Measurements from ENCODE around the gene EIF5. TPM values are rescaled to one million over a fixed set of nuclear protein-coding genes. Genes with fewer than 3 reads are reported as not detected.

Gene EIF5
- total RNA-seq, 1 donor from 2014 or later: 214 TPM

DNA sequence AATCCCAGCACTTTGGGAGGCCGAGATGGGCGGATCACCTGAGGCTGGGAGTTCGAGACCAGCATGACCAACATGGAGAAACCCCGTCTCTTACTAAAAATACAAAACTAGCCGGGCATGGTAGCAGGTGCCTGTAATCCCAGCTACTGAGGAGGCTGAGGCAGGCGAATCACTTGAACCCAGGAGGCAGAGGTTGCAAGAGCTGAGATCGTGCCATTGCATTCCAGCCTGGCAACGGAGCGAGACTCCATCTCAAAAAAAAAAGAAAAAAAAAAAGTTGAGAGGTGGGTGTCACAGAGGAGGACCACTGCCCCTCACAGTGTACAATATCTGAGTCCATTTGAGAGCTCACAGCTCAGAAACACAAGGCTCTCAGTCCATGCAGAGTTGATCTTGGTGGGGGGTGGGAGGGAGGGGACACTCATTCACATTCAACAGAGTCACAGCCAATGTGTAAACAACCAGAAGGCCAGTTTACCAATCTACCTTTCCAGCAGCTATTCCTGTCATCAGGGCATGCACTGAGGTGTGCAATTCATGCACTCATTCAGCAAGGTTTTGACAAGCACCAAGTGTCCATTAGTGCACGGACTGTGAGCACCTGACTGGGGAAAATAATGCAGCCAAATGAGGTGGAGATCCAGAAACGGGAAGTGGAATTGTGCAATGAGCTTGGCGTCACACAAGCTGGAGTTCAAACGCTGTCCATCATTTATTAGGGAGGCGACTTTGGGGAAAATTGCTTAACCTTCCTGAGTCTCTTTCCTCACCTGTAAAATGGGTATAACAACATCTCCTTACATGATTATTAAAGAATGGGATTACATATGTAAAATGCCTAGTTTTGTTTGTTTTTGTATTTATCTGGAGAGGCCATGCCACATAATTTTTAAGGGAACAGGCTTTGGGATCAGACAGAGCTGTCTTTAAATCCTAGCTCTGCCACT lies 4.4 kb upstream of the EIF5 start:
- H3K4me1 Mint-ChIP-seq (ENCODE audit: unreplicated experiment): peaks cover 7% of the 10 kb centered on the region
- H3K9me3 Mint-ChIP-seq (ENCODE audit: unreplicated experiment): no peaks in the 10 kb centered on the region
- DNase-seq (ENCODE audit: extremely low spot score, unreplicated experiment): no peak
- no peak overlapping the region for H3K27ac Mint-ChIP-seq (ENCODE audit: unreplicated experiment)
- TF ChIP-seq, protein P1, sequence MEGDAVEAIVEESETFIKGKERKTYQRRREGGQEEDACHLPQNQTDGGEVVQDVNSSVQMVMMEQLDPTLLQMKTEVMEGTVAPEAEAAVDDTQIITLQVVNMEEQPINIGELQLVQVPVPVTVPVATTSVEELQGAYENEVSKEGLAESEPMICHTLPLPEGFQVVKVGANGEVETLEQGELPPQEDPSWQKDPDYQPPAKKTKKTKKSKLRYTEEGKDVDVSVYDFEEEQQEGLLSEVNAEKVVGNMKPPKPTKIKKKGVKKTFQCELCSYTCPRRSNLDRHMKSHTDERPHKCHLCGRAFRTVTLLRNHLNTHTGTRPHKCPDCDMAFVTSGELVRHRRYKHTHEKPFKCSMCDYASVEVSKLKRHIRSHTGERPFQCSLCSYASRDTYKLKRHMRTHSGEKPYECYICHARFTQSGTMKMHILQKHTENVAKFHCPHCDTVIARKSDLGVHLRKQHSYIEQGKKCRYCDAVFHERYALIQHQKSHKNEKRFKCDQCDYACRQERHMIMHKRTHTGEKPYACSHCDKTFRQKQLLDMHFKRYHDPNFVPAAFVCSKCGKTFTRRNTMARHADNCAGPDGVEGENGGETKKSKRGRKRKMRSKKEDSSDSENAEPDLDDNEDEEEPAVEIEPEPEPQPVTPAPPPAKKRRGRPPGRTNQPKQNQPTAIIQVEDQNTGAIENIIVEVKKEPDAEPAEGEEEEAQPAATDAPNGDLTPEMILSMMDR (IDR thresholded peaks at IDR 0.05): no peak
- peaks cover 10% of the 10 kb centered on the region for H3K27me3 Mint-ChIP-seq (ENCODE audit: unreplicated experiment)
- no peak overlapping the region for H3K4me3 Mint-ChIP-seq (ENCODE audit: unreplicated experiment)
- H3K36me3 Mint-ChIP-seq (ENCODE audit: unreplicated experiment): no peaks in the 10 kb centered on the region

DNA sequence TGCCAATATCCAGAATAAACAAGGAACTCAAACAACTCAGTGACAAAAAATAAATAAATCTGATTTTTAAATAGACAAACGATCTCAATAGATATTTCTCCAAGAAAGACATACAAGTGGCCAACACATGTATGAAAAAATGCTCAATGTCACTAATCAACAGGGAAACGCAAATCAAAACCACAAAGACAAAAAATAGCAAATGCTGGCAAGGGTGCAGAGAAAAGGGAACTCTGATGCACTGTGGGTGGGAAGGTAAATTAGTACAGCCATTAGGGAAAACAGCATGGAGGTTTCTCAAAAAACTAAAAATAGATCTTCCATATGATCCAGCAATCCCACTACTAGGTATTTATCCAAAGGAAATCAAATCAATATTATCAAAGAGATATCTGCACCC lies 3.5 kb upstream of the EIF5 start:
- DNase-seq (ENCODE audit: extremely low spot score, unreplicated experiment): no peak
- Mint-ChIP-seq H3K36me3 (ENCODE audit: unreplicated experiment) (peaks cover 1% of the 10 kb centered on the region), H3K4me1 (ENCODE audit: unreplicated experiment) (peaks cover 10% of the 10 kb centered on the region), H3K9me3 (ENCODE audit: unreplicated experiment) (no peaks in the 10 kb centered on the region), H3K4me3 (ENCODE audit: unreplicated experiment) (no peak overlapping the region), H3K27me3 (ENCODE audit: unreplicated experiment) (peaks cover 4% of the 10 kb centered on the region), H3K27ac (ENCODE audit: unreplicated experiment) (no peak overlapping the region)
- TF ChIP-seq, protein P1 (IDR thresholded peaks at IDR 0.05): no peak

DNA sequence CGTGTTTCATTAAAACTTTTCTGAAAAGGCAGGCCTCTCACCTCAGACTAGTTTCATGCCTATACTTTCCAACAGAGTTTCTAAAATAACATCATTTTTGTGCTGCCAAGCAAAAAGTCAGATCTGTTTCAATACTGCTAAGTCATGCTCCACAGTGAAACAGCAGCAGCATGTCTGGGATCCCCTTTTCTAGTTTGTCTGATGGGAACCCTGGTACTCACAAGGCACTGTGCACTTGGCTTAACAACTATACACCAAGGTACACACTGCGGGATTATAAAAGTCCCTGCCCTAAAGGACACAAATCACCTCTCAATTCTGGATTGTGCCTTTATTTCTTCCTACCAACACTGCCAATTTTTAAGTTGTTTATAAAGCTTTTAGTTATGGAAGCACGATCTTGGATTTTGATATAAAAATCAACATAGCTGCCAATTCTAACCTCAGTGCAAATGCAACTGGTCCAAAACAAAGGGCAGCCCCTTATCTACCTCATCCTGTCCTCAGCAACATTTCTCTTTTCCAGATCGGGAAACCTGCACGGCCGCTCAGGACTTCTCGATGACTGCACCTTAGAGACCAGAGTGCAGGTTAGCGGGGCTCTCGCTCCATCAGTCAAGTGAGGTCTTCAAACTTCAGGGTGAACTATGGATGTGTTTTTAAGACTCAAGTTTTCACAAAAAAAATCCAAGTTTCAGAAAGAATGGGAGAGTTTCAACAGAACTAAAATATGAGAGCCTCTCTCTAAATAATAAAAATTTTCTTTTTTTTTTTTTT lies 1.7 kb upstream of the EIF5 start:
- peak overlapping the region; percentile 95 for H3K27ac Mint-ChIP-seq (ENCODE audit: unreplicated experiment)
- H3K4me1 Mint-ChIP-seq (ENCODE audit: unreplicated experiment): peaks cover 21% of the 10 kb centered on the region
- H3K9me3 Mint-ChIP-seq (ENCODE audit: unreplicated experiment): no peaks in the 10 kb centered on the region
- TF ChIP-seq, protein P1 (IDR thresholded peaks at IDR 0.05): no peak
- no peak for DNase-seq (ENCODE audit: extremely low spot score, unreplicated experiment)
- H3K4me3 Mint-ChIP-seq (ENCODE audit: unreplicated experiment): peak overlapping the region; percentile 57
- H3K36me3 Mint-ChIP-seq (ENCODE audit: unreplicated experiment): peaks cover 18% of the 10 kb centered on the region
- no peaks in the 10 kb centered on the region for H3K27me3 Mint-ChIP-seq (ENCODE audit: unreplicated experiment)

DNA sequence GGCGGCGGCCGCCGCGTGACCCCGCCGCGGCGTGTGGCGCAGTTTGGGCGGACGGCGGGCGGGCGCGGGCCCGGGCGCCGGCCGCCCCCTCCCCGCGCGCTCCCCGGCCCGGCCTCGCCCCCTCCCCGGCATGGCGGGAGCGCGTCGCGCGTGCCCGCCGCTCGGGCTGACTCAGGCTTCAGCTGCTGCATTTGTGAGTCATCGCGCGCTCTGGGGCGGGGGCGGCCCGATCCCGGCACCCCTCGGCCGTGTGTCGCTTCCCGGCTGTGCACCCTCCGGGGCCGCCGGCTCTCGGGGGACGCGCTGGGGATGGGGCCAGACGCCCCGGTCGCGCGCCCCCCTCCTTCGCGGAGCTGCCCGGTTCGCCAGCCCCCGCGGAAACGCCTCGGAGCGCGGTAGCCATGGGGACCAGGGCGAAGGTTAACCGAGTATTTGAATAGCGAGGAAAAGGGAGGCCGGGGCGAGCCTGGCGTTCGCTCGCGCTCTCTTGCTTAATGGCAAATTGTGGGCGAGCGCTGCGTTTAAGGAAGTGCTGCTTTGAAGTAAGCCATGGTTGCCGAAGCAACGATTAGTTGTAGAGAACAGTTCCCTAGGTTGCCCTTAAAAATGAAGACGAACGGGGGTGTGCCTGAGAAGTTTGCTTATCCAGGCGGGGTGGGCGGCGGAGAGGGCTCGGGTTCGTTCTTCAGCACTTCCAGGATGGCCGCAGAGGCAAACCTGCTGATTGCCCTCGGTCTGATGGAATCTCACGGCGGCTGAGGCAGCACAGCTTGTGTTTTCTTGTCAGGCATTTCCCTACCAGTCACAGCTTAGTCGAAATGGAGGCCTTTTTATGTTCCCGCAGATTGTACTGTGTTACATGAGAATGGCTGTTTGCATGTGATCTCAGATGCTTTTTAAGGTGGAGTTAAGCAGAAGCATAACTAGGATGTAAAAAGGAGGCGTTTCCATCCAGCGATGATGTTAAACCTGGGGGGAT lies 896 bp downstream of the EIF5 start:
- Mint-ChIP-seq H3K4me3 (ENCODE audit: unreplicated experiment) (peak overlapping the region; percentile 85), H3K27me3 (ENCODE audit: unreplicated experiment) (no peaks in the 10 kb centered on the region), H3K9me3 (ENCODE audit: unreplicated experiment) (no peaks in the 10 kb centered on the region), H3K36me3 (ENCODE audit: unreplicated experiment) (peaks cover 43% of the 10 kb centered on the region), H3K4me1 (ENCODE audit: unreplicated experiment) (peaks cover 21% of the 10 kb centered on the region), H3K27ac (ENCODE audit: unreplicated experiment) (peak overlapping the region; percentile 87)
- TF ChIP-seq, protein P1 (IDR thresholded peaks at IDR 0.05): no peak
- DNase-seq (ENCODE audit: extremely low spot score, unreplicated experiment): peak; percentile 89

Data from osteocyte (in vitro differentiated cells).